Vagina (tissue), 2 donors: Measurements from ENCODE around the gene STH.

ENCODE experiments used
- CTCF ChIP-seq, 3 experiments: fragments of 450-650 bp in 2 of 3; fragments of 200-600 bp in 1 of 3; sonication (generic) in 1 of 3; IDR thresholded peaks; one replicate each; pipeline ENCODE4 v1.5.1; 2017 to 2019; ENCODE audit warnings: antibody characterized with exemption in 3 of 3, mild to moderate bottlenecking in 2 of 3, moderate library complexity in 2 of 3
- POLR2A ChIP-seq, 2 donors: fragments of 450-650 bp; IDR thresholded peaks; one replicate each; pipeline ENCODE4 v1.6.1; 2017; ENCODE audit warnings: antibody characterized with exemption in 2 of 2, mild to moderate bottlenecking in 2 of 2, moderate library complexity in 2 of 2

GRCh38 chr17:46047398-46047797, 48.3 kb downstream of the STH start:
- TF ChIP-seq CTCF (IDR thresholded peaks at IDR 0.05) (no peak), POLR2A (IDR thresholded peaks at IDR 0.05) (no peak)
